CD4-positive, alpha-beta T cell treated with Interleukin-4 for 1 hour (primary cell): Measurements from ENCODE around the gene CAPN2.

ENCODE experiments used
- DNase-seq, 2 donors: peaks; one replicate each; pipeline ENCODE4 v3.0.0-alpha.2; 2020 to 2022

CAPN2 gene

DNA sequence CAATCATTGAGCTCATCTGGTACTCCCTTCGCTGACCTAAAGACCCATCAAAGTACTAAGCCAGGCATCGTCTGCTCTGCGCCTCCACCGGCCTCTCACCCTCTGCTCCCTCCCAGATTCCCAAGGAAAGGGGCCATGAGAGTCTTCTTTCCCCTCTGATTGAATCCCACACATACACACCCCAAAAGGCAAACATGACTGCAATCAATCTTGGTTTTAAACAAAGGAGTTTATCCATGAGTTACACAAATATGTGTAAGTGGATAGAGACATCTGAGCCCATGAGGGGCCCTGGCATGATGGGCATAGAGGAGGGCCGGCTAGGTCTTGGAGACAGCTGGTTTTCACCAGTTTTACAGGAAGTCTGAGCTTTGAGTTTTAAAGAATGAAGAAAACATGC is 50.9 kb downstream of the CAPN2 start:
- no peak for DNase-seq

DNA sequence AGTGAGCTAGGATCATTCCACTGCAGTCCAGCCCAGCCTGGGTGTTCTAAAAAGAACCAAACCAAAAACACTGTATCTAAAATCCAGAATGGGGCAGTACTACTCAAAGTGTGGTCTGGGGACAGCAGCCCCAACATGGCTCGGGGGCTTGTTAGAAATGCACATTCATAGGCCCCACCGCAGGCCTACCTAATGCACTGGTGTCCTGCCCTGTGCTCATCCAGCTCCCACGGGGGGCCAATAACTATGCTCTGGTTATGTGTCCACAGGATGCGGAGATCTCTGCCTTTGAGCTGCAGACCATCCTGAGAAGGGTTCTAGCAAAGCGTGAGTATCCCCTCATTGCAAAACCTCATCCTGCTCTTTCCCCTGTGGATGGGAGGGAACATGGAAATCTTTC is 51.5 kb downstream of the CAPN2 start:
- DNase-seq = no peak

DNA sequence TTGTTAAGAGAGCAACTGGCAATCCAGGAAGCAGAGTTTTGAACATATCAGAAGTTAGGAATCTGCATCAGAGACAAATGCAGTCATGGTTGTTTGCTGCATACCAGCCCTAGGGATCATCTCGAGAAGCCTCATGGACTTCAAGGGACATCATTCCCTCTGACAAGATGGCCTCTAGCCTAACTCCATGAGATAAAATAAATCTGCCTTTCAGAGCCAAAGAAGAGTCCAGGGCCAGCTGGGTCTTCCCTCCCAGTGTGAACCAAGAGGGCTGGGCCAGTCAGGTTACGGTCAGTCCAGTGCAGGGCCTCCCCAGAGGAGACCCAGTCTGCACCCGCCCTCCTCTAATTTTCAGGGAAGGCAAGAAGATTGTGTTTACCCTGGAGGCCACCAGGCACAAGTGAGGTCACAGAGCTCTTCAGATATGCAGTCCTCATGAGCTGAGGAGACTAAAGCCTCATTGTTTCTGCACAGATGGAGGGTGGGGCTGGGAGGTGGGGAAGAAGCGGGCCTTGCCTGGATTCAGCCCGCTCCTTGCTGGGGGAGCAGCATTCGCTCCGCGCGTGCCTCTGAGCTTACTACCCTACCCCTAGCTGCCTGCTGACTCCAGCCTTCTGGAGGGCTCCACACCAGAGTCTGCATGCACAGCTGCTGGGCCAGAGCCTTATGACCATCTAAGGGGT is 52.8 kb downstream of the CAPN2 start:
- DNase-seq = no peak

DNA sequence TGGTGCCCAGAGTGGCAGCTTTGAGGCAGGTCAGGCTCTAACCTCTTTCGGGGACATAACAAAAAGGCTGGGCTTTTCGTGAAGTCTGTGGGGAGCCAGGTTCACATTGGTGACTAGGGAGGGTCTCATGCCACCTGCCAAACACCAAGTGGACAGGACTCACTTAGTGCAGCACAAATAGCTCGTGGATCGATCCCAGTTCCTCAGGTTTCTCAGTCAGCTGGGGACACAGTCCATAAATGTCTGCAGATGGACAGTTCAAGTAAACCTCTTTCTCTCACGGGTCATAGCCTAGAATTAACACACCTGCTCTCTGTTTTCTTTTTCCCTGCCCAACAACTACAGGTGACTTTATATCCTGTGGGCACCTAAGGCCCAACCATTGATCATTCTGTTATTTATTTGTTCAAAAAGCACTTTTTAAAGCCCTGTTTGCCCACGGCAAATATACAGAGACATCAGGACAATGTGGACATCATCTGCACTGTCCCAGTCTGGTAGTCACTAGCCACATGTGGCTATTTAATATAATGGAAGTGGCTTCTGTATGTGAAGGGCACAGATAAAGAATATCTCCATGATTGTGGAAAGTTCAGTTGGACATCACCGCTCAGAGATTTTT is 53.5 kb downstream of the CAPN2 start:
- no peak for DNase-seq

DNA sequence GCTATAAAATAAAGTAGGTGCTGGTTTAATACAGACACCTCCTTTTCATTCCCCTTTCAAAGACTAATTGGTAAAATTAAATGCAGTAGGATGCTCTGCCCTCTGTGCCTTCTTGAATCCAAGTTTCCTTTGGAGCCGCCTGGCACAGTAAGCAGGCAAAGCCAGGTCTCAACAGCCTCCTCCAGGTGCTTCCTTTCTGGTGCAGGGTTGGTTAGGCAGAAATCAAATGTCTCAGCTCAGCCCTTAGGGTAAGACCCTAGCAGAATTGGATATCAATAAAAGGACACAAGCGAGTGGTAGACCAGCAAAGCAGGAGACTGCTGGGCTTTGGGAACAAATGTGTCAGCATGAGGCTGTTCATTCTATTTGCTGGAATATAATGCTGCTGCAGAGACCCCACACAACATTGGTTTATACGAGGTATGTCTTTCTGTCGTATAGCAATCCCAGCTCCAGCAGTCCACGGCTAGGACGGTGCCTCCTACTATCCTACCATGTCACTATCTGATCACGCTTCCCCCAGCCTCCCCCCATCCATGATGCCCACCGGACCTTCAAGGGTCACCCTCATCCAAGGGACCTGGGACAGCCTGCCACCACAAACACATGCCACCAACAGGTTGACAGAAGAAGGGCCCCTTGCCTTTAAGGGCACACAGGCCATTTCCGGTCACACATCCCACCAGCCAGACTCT is 58.4 kb downstream of the CAPN2 start:
- DNase-seq = no peak

DNA sequence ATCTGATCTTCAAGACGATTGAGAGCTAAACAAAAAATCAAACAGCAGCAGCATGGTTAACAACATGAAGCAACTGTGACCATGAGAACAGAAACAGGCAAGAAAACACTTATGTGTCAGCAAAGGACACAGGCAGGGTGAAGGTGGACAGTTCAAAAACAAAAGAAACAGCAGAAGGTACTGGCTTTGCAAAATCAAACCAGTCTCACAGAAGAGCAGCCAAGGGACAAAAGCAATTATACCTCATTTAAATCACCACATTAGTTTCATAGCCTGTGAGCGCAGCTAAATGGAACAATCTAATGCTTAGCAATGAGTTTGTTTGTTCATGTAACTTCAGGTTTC is 59.1 kb downstream of the CAPN2 start:
- DNase-seq = no peak

DNA sequence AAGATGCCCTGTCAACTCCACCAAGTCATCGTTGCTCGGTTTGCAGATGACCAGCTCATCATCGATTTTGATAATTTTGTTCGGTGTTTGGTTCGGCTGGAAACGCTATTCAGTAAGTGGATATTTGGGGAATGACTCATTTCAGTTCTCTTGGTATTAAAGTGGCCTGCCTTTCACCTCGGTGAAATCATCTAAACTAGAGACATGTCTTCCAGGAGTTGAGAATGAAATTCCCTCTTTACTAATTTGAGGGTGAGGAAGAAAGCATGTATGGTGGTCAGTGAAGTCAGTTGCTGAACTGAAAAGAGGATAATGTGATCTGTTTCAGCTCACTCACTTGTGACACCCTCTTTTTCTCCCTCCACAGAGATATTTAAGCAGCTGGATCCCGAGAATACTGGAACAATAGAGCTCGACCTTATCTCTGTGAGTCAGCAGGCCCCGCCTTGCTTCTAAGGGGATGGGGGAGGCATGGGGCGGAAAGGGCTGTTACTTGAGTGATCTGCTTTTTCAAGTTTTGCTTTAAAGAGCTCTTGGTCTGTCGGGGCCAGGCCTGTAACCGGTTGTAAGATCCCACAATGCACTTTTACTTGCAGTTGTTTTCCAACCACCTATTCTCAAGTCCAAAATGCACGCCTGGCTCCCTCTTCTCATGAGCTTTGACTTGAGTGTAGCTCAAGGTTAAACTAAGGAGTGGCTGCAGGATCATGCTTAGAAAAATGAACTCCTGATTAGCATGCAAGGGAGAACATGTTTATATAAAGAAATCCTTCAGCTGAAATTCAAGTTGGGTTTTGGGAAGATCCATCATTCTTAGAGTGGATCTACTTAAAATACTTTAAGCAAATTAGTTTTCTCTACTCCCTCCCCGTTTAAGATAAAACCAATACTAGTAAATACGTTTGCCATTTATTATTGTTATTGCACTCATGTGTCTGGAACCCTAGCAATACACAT is 59.8 kb downstream of the CAPN2 start:
- no peak for DNase-seq

DNA sequence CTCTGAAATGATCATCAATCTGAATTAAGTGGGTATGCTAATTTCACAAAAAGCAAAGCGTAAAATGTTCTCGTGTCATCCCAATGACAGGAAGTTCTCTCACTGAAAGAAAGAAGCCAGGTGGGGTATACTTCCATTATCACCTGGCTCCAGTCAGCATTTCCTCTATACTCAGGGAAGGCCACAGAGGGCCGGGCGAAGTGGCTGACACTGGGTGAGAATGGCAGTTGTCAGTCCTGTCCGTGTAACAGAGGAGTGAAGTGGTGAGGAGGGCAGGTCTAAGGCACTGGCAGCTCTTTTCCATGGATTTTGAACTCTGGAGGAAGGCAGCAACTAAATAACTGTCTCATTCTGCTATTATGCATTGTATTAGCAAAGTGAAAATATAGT is 60.4 kb downstream of the CAPN2 start:
- no peak for DNase-seq

DNA sequence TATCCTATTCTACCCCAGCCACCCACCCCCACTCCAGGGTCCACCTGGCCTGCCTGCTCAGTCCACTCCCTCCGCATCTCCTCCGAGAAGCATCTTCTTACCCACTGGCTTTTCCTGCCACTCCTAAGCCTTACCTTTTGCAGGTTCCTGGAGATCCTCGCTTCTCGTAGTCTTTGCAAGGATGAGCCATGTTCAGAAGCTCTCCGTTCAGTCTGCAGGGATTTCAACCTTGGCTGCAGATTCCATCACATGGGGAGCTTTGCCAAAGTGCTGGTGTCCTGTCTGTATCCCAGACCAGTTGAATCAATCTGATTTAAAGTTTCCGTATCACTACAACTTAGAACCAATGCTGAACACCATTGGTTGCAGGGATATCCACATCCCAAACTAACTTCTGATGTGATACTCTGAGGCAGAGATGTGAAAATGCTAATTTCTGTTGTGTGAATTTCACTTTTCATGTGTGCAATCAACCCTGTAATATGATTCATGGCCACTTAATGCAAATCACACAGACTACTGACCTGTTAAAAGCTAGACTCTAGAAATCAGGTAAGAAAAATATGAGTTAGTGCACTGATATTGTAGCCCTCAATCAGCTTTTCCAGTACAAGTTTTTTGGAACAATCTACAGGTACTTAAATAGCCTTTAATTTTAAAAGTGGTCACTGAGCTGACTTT is 61.9 kb downstream of the CAPN2 start:
- no peak for DNase-seq

DNA sequence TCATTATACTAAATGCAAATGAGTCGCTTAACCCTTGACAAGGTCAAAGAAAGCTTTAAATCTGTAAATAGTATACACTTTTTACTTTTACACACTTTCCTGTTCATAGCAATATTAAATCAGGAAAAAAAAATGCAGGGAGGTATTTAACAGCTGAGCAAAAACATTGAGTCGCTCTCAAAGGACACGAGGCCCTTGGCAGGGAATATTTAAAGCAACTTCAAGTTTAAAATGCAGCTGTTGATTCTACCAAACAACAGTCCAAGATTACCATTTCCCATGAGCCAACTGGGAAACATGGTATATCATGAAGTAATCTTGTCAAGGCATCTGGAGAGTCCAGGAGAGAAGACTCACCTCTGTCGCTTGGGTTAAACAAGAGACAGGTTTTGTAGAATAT is 62.7 kb downstream of the CAPN2 start:
- DNase-seq = no peak

DNA sequence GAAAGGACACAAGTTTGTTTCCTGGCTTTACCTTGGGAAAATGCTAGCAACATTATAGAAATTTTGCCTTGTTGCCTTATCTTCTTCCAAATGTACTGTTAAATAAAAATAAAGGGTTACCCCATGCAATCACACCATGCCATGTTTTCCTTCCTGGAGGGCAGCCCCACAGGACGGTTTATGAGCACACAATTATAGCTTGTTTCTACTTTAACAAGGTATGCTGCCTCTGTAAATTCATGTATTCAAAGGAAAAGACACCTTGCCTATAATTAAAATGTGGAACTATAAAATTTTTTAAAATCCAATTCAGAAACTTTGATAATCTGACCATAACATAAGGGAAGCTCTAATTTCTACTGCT is 63.4 kb downstream of the CAPN2 start:
- no peak for DNase-seq

DNA sequence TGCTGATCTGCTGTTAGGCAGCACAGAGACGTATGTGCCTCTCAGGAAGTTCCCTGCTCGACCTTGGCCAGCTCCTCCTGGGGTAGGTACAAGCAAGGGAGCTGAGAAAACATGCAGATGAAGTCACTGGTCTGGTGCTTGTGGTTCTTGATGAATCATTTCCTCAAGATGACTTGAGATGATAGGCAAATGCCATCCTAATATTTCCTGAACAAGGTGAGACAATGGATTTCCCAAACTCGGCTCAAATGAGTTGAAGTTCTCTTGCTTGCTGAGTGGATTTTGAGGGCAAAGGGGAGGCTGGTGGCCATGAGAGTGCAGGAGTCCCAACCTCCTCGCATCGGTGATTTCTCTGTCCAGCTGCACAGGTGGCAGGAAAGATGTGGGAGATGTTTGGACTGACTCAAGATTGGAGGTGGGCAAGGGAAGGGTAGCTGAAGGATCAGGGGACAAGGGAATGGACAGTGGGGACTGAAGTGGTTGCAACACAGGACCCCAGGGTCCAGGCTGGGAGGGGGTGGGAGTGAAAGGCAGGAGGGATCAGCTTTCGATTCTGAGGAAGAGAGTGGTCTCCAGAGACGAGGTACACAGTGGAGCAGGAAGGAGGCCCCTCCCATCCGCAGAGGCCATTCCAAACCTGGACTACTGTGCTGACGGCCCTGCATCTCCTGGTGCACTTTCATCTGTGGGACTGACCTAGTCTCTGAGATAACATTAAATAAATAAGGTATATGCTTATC is 63.9 kb downstream of the CAPN2 start:
- DNase-seq = peak in 1 of 2 donors; percentile 25

DNA sequence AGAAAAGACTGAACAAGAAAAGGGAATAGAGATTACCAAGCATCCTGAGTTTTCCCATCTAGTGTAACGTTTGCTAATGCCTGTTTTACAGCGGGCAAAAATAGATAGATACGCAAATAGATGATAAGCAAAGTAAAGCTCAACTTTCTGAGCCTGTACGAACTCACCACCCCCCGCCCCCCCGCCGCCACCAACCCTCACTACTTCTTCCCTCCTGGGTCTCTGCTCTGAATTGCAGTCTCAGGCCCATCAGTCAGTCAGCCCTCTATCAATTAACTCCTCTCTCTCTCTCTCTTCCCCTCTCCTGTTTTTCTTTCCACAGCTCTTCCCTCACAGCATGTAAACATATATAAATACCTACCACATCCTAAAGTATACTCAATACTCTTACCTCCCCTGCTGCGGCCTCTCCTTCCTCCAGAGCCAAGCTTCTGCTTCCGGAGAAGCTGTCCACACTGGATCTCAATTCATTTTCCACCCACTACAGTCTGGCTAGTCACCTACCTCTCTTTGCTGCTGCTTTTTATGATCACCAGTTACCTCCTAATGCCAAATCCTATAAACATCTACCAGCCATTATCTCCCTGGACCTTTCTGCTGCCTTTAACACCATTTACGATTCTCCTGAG is 64.6 kb downstream of the CAPN2 start:
- no peak for DNase-seq

DNA sequence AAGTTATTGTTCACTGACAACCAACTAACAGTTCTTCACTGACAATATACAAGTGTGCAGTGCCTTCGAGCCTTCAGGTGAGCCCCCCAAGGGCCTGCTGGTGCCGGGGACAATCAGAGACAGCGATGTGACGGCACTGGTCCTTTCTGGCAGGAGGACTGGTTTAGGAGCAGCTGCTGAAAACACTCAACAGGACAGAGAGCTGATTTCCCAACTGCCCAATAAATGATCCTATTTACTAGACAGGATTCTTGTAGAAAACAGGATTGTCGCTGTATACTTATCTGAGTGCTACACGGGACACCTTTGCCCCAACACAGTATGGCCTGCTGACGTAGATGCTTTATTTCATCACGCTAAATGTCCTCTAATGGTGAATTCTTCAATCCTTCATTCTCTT is 68.0 kb downstream of the CAPN2 start:
- no peak for DNase-seq

DNA sequence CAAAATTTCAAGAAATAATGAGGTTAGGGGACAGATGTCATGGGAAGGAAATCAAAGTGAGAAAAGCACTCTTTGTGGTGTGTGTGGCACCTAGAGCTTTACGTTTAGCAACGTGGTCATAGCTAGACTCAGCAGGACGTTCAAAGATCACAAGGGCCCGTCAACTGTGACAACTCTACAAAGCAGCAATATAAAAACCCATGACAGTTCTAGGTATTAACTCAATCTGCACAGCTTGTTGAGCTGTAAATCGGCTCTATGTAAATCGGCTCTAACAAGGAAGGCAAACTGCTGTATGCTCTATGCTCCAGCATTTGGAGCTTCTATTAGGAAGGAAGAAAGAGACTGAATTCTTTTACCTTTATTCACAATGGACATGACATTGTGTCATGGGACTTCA is 68.6 kb downstream of the CAPN2 start:
- no peak for DNase-seq

DNA sequence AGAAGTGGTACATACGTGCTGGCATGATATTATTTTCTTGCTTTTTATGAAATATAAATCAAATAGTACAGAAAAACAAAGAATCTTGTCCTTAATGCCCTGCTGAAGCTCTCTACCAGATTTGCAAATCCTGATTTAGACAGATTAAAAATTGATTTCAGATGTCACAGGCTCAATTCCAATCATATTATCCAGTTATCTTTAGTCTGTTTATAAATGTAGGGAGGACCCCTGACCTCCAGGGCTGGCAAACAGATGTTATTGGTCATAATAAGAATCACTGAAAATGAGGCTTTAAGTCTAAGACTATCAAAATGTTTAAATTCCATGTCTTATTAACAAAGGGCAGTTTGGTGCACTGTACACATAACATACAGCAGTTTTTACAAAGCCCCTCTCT is 71.3 kb downstream of the CAPN2 start:
- no peak for DNase-seq

DNA sequence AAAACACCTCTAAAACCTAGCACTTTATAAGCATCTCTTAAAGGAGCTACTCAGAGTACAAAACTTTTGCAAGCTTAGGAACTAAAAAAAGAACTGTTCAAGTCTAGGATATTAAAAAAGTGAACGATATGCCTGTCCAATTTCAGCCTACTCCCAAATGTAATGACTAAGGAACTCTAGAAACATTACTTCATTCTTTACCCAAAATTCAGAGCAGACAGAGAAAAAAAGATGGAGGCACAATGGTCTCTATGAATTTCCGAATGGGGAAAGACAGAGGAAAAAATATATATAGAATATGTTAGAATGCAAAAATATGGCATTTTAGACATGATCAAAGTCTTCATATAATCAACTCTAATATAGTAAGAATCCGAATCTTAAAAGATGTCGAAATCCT is 72.2 kb downstream of the CAPN2 start:
- no peak for DNase-seq

DNA sequence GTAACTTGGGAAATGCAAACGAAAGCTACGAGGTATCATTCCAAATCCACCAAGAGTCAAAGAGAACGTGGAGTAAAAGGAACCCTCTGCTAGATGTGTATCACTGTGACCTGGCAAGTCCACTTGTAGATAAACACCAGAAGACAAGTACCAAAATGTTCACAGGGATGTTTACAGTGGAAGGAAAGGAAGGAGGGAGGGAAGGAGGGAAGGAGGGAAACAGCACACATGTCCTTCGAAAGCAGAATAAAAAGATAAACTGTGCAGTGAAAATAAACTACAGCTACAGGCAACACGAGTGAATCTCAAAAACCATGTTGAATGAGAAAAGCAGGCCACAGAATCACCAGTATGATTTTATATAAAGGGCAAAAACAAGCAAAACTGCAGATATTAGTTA is 73.5 kb downstream of the CAPN2 start:
- no peak for DNase-seq

DNA sequence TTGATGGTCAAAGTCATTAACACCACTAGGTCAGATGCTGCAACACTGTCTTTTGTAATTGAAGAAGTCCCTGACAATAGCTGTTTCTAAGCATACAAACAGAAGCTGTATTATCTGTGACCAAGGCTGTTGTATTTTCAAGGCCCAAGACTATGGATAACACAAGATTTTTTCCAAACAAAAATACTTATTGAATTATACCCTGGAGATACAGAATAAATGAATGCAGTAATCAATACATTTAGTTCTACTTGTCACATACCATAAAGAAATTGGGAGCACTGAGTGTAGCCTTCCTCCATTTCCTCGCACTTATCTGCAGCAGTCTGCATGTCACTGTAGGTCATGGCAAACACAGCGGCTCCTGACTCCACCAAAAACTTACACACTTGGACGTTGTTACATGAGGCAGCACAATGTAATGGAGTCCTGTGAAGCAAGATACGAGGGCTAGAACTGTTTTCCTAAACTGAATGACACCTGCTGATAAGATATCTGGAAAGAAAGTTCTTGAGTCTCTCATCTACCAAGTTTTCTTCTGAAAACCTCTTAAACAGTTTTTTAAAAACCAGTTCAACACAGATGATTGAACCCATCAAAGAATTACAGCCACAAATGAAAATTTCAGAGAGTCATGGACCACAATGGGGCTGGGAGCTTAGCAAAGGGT is 76.5 kb downstream of the CAPN2 start:
- no peak for DNase-seq

DNA sequence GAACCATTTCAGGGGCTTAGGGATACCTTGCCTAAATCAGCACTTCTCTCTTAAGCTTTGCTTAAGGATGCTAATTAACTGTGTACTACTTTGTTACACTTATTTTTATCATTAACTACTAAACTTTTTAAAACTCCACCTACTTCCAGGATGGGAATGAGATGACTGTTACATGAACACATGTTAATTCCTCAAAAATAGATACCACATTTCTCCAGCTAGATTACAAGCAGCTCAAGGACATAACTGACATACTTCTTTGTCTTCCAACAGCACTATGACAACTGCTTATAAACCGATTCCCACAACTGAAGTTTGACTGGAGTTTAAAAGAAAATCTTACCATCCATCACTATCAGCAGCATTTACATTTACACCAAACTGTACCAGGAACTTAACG is 79.7 kb downstream of the CAPN2 start:
- no peak for DNase-seq

DNA sequence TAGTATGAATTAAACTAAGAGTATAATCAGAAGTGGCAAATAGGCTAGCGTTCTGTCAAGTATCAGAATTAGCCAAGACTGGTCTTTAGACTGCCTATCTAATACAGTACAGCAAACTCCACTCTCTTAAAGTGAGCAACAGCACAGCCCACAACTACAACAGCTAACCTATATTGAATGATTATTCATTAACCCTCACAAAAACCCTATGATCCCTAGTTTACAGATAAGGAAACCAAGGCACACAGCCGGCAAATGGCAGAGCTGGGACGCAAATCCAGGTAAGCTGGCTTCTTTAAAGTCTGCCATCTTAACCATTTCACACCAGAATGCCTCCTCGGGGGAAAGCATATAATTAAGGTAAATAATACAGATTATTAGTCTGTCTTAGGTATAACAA is 81.4 kb downstream of the CAPN2 start:
- no peak for DNase-seq
